Daoy (cell line): ENCODE results near the gene THAP7. TPM values are rescaled to one million over a fixed set of nuclear protein-coding genes. Genes with fewer than 3 reads are reported as not detected.
A peak's percentile ranks its signal among the peaks of the same experiment; 100 is the strongest.

Experiments
- DNase-seq: peaks from one replicate; pipeline ENCODE4 v3.0.0-alpha.2; 2015; ENCODE audit warnings: low read depth
- total RNA-seq: library from RNA; depleted of rRNA; stranded (reverse); fragments of >200 nt; shearing (Covaris generic); gene quantifications from 2 replicates; pipeline ENCODE4 v1.2.3, GENCODE V29; 2014

THAP7 gene
- total RNA-seq, 1 experiment from 2014 or later: 42.3 TPM

GRCh38 chr22:21031545-21032036 lies 29.7 kb upstream of the THAP7 start:
- no peak for DNase-seq

DNA sequence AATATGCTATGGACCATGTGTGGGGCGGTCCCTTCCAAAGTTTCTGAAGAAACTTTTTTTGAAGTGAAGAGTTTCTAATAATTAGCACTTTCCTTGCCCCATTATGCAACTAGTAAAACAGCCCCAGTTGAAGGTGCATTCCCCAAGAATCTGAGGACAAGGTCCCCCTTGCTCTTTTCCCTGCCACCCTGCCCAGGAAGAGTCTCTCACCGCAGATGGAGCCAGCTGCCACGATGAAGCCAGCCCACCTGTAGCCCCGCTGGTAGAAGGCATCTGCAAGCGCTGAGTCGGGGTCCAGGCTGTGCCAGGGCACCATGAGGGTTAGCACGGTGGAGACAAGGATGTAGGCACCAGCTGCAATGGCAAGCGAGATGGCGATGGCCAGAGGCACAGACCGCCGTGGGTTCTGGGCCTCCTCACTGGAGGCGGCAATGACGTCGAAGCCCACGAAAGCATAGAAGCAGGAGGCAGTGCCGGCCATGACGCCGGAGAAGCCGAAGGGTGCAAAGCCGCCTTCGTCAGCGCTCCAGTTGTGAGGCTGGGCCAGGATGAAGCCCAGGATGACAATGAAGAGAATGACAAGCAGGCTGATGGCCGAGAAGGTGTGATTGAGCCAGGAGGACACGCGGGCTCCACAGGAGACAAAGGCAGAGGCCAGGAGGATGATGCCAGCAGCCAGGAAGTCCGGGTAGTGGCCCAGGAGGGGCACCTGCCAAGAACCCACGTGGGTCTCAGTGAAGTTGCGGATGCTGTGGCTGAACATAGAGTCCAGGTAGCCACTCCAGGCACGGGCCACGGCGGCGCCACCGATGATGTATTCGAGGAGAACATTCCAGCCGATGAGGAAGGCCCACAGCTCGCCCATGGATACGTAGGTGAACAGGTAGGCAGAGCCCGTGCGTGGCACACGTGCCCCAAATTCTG lies 29.0 kb upstream of the THAP7 start:
- DNase-seq: no peak

- DNase-seq: no peak
Measured at GRCh38 chr22:21030032-21030431, 28.1 kb upstream of the THAP7 start.

- no peak for DNase-seq
Measured at GRCh38 chr22:21029486-21030025, 27.6 kb upstream of the THAP7 start.

- no peak for DNase-seq
Measured at GRCh38 chr22:21028277-21029251, 26.6 kb upstream of the THAP7 start.

GRCh38 chr22:21026783-21027692 lies 25.1 kb upstream of the THAP7 start:
- DNase-seq: no peak

DNA sequence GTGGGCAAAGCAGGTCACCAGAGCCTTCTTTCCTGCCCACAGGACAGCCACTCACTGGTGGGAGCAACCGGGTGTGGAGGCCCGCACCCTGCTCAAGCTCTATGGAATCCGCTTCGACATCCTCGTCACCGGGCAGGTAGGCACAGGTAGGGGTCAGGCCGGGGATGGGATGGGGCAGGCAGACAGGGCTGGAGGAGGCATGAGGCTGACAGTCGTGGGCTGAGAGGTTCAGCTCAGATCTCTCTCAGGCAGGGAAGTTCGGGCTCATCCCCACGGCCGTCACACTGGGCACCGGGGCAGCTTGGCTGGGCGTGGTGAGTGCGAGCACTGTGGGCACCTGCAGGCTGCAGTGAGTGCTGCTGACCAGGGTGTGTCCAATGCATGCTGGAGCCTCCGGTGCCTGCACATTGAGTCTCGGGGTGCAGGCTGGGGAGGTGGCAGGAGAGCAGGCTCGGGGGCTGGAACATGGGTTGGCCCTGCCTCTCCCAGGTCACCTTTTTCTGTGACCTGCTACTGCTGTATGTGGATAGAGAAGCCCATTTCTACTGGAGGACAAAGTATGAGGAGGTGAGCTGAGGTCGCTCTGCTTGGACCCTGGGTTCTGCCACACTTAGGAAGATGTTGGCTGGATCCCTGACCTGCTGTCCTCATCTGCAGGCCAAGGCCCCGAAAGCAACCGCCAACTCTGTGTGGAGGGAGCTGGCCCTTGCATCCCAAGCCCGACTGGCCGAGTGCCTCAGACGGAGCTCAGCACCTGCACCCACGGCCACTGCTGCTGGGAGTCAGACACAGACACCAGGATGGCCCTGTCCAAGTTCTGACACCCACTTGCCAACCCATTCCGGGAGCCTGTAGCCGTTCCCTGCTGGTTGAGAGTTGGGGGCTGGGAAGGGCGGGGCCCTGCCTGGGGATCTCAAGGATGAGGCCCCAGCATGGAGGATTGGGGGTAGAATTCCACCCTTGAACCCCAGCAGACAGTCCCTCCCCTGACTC lies 24.1 kb upstream of the THAP7 start:
- DNase-seq: no peak

- no peak for DNase-seq
Measured at GRCh38 chr22:21025266-21025665, 23.3 kb upstream of the THAP7 start.

DNA sequence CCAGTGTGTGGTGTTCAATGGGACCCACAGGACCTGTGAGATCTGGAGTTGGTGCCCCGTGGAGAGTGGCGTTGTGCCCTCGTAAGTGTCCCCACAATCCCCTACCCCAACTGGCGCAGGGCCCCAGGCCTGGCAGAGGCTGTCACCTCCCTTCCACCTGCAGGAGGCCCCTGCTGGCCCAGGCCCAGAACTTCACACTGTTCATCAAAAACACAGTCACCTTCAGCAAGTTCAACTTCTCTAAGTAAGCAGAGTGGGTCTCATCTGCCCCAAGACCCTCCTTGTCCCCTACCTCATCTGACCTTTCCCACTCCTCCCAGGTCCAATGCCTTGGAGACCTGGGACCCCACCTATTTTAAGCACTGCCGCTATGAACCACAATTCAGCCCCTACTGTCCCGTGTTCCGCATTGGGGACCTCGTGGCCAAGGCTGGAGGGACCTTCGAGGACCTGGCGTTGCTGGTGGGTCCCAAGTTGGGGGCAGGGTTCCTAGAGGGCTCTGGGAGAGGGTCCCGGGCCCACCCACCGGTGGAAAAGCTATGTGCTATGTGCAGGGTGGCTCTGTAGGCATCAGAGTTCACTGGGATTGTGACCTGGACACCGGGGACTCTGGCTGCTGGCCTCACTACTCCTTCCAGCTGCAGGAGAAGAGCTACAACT lies 21.2 kb upstream of the THAP7 start:
- DNase-seq: no peak

GRCh38 chr22:21022507-21022906 lies 20.6 kb upstream of the THAP7 start:
- DNase-seq: no peak

- no peak for DNase-seq
Measured at GRCh38 chr22:21020802-21021429, 19.0 kb upstream of the THAP7 start.

DNA sequence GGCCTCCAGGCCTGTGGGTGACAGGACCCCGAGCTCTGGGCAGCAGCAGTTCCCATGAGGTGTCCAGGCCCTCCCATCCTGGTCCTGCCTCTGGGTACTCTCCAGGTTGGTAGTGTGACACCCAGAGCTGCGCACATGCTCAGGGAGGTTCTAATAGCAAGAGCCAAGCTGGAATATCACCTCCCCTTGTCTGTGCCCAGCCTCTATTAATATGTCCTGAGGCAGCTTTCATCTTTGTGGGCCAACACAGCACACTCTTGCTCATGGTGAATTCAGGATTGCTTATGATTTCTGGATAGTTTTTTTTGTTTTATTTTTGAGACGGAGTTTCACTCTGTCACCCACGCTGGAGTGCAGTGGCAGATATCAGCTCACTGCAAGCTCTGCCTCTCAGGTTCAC lies 16.4 kb upstream of the THAP7 start:
- no peak for DNase-seq

- no peak for DNase-seq
Measured at GRCh38 chr22:21016644-21017420, 14.9 kb upstream of the THAP7 start.

DNA sequence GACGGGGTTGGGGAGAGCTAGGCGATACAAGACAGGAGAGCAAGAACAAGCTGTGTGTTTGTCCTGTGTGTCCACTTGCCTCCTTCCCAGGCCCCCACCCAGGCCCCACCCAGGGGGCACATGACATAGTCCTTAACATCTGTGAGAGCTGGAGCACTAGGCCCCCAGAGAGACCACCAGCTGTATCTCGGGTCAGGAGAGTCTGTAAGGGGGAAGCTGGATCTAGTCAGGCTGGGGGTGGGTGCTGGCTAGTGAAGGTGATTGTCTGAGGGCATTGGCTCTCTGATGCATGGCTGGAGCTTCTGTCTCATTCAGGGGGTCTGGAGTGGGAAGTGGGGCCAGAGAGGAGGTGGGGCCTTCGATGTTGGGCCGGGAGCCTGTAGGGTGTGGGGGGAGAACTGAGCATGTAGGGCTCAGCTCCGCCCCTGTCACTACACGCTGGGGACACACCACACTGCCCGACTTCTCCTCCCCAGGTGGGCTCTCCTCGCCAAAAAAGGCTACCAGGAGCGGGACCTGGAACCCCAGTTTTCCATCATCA lies 13.6 kb upstream of the THAP7 start:
- no peak for DNase-seq

- DNase-seq: peak; percentile 62
Measured at GRCh38 chr22:21014726-21015465, 13.0 kb upstream of the THAP7 start, which contains the start of gene P2RX6. P2RX6 (plus strand) TSS chr22:21015165; CDS start chr22:21015175, 10 bp downstream.

DNA sequence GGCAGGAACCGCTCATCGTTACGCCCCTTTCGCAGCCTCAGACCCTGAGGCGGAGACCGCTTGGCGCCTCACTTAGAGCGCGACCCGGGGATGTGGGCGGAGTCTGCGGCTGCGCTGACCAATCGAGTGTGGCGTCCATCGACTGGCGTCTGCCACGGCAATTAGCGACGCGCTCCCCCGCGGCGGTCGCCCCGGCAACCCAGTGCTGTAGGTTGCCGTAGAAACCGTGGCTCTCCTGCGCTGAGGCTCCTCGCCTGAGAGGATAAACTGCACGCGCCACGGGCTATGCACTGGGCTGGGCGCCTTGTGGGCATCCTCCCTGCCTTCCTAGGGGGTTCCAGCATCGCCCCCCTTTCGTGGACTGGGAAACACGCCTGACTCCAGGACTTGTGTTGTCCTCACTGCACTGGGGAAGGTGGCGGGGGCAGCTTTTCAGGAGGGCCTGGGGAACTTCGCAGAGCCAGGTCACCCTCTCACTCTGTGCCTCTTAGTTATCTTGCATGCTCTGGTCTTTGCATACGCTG lies 12.3 kb upstream of the THAP7 start:
- peak; percentile 97 for DNase-seq
